ENCODE results near the gene BSDC1. TPM values are rescaled to one million over a fixed set of nuclear protein-coding genes. Genes with fewer than 3 reads are reported as not detected.

The BSDC1 gene
- total and polyA plus RNA-seq, 2 of the 13 experiments (the other 11 are each of a cell fraction or from before 2014, with no cell fraction given), result 40.3 to 64.2 TPM

DNA sequence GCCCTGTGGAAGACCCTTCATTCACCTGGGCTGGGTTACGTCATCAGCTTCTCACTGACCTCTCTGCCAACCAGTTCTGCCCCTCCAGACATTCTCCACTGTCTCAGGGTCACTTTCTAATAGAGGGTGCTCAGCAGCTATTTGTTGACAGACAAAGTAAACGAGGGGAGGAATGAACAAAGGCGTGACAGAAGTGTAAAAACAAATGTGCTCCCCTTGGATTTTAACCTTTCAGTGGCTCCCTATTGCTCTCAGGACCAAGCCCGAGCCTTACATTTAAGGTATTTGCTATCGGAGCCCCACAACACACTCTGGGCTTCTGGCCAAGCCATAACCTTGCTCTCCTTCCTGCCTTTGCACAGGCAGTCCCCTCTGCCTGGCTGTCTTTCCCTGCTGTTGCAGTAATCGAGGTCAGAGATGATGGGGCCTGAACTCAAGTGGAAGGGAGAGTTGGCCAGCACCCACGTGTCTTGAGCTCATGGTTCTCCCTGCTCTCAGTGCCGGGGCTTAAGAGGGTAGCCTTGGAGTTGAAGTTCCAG, 48.9 kb downstream of the BSDC1 start (continued):
- TF ChIP-seq, protein P1, sequence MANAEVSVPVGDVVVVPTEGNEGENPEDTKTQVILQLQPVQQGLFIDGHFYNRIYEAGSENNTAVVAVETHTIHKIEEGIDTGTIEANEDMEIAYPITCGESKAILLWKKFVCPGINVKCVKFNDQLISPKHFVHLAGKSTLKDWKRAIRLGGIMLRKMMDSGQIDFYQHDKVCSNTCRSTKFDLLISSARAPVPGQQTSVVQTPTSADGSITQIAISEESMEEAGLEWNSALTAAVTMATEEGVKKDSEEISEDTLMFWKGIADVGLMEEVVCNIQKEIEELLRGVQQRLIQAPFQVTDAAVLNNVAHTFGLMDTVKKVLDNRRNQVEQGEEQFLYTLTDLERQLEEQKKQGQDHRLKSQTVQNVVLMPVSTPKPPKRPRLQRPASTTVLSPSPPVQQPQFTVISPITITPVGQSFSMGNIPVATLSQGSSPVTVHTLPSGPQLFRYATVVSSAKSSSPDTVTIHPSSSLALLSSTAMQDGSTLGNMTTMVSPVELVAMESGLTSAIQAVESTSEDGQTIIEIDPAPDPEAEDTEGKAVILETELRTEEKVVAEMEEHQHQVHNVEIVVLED (CRISPR knock-in tag; IDR thresholded peaks at IDR 0.05; ENCODE audit: borderline replicate concordance), result no peak
- TF ChIP-seq, protein P2, sequence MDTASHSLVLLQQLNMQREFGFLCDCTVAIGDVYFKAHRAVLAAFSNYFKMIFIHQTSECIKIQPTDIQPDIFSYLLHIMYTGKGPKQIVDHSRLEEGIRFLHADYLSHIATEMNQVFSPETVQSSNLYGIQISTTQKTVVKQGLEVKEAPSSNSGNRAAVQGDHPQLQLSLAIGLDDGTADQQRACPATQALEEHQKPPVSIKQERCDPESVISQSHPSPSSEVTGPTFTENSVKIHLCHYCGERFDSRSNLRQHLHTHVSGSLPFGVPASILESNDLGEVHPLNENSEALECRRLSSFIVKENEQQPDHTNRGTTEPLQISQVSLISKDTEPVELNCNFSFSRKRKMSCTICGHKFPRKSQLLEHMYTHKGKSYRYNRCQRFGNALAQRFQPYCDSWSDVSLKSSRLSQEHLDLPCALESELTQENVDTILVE (CRISPR knock-in tag; IDR thresholded peaks at IDR 0.05), result no peak
- TF ChIP-seq, protein P3, sequence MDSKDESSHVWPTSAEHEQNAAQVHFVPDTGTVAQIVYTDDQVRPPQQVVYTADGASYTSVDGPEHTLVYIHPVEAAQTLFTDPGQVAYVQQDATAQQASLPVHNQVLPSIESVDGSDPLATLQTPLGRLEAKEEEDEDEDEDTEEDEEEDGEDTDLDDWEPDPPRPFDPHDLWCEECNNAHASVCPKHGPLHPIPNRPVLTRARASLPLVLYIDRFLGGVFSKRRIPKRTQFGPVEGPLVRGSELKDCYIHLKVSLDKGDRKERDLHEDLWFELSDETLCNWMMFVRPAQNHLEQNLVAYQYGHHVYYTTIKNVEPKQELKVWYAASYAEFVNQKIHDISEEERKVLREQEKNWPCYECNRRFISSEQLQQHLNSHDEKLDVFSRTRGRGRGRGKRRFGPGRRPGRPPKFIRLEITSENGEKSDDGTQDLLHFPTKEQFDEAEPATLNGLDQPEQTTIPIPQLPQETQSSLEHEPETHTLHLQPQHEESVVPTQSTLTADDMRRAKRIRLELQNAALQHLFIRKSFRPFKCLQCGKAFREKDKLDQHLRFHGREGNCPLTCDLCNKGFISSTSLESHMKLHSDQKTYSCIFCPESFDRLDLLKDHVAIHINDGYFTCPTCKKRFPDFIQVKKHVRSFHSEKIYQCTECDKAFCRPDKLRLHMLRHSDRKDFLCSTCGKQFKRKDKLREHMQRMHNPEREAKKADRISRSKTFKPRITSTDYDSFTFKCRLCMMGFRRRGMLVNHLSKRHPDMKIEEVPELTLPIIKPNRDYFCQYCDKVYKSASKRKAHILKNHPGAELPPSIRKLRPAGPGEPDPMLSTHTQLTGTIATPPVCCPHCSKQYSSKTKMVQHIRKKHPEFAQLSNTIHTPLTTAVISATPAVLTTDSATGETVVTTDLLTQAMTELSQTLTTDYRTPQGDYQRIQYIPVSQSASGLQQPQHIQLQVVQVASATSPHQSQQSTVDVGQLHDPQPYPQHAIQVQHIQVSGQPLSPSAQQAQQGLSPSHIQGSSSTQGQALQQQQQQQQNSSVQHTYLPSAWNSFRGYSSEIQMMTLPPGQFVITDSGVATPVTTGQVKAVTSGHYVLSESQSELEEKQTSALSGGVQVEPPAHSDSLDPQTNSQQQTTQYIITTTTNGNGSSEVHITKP (CRISPR knock-in tag; IDR thresholded peaks at IDR 0.05; ENCODE audit: low read depth), result no peak
- TF ChIP-seq MBNL3 (CRISPR knock-in tag; conservative IDR thresholded peaks at IDR 0.05) (no peak), BCL6 (CRISPR knock-in tag; IDR thresholded peaks at IDR 0.05) (peak; percentile 53), SIN3A (IDR thresholded peaks at IDR 0.05; ENCODE audit: borderline replicate concordance, low read depth, low read length) (no peak), ZFY (CRISPR knock-in tag; IDR thresholded peaks at IDR 0.05) (peak; percentile 53; the same call in 1 of the 2 replicates), NR2F2 (IDR thresholded peaks at IDR 0.05; ENCODE audit: borderline replicate concordance, low read depth) (no peak), SMARCE1 (IDR thresholded peaks at IDR 0.05; ENCODE audit: borderline replicate concordance) (no peak), ZNF224 (CRISPR knock-in tag; IDR thresholded peaks at IDR 0.05) (no peak), HIVEP1 (CRISPR knock-in tag; IDR thresholded peaks at IDR 0.05) (no peak; the same call in 1 of the 2 replicates)
- TF ChIP-seq, protein P4, sequence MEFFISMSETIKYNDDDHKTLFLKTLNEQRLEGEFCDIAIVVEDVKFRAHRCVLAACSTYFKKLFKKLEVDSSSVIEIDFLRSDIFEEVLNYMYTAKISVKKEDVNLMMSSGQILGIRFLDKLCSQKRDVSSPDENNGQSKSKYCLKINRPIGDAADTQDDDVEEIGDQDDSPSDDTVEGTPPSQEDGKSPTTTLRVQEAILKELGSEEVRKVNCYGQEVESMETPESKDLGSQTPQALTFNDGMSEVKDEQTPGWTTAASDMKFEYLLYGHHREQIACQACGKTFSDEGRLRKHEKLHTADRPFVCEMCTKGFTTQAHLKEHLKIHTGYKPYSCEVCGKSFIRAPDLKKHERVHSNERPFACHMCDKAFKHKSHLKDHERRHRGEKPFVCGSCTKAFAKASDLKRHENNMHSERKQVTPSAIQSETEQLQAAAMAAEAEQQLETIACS (CRISPR knock-in tag; IDR thresholded peaks at IDR 0.05), result no peak
- TF ChIP-seq, protein P5, sequence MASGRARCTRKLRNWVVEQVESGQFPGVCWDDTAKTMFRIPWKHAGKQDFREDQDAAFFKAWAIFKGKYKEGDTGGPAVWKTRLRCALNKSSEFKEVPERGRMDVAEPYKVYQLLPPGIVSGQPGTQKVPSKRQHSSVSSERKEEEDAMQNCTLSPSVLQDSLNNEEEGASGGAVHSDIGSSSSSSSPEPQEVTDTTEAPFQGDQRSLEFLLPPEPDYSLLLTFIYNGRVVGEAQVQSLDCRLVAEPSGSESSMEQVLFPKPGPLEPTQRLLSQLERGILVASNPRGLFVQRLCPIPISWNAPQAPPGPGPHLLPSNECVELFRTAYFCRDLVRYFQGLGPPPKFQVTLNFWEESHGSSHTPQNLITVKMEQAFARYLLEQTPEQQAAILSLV (CRISPR knock-in tag; IDR thresholded peaks at IDR 0.05; ENCODE audit: borderline replicate concordance), result no peak
- TF ChIP-seq, protein P6, sequence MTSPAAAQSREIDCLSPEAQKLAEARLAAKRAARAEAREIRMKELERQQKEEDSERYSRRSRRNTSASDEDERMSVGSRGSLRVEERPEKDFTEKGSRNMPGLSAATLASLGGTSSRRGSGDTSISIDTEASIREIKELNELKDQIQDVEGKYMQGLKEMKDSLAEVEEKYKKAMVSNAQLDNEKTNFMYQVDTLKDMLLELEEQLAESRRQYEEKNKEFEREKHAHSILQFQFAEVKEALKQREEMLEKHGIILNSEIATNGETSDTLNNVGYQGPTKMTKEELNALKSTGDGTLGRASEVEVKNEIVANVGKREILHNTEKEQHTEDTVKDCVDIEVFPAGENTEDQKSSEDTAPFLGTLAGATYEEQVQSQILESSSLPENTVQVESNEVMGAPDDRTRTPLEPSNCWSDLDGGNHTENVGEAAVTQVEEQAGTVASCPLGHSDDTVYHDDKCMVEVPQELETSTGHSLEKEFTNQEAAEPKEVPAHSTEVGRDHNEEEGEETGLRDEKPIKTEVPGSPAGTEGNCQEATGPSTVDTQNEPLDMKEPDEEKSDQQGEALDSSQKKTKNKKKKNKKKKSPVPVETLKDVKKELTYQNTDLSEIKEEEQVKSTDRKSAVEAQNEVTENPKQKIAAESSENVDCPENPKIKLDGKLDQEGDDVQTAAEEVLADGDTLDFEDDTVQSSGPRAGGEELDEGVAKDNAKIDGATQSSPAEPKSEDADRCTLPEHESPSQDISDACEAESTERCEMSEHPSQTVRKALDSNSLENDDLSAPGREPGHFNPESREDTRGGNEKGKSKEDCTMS (CRISPR knock-in tag; conservative IDR thresholded peaks at IDR 0.05), result no peak
- TF ChIP-seq, protein P7, sequence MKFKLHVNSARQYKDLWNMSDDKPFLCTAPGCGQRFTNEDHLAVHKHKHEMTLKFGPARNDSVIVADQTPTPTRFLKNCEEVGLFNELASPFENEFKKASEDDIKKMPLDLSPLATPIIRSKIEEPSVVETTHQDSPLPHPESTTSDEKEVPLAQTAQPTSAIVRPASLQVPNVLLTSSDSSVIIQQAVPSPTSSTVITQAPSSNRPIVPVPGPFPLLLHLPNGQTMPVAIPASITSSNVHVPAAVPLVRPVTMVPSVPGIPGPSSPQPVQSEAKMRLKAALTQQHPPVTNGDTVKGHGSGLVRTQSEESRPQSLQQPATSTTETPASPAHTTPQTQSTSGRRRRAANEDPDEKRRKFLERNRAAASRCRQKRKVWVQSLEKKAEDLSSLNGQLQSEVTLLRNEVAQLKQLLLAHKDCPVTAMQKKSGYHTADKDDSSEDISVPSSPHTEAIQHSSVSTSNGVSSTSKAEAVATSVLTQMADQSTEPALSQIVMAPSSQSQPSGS (CRISPR knock-in tag; IDR thresholded peaks at IDR 0.05), result no peak

Measured in HepG2 (cell line).